ENCODE measurements around the gene NPFFR2. TPM values are rescaled to one million over a fixed set of nuclear protein-coding genes. Genes with fewer than 3 reads are reported as not detected.
"Not testable (repeated sequence)": the region's sequence is repeated elsewhere in the genome, so short reads cannot be mapped to it uniquely, and the experiment has no call there.

NPFFR2 gene
- not detected for total RNA-seq

DNA sequence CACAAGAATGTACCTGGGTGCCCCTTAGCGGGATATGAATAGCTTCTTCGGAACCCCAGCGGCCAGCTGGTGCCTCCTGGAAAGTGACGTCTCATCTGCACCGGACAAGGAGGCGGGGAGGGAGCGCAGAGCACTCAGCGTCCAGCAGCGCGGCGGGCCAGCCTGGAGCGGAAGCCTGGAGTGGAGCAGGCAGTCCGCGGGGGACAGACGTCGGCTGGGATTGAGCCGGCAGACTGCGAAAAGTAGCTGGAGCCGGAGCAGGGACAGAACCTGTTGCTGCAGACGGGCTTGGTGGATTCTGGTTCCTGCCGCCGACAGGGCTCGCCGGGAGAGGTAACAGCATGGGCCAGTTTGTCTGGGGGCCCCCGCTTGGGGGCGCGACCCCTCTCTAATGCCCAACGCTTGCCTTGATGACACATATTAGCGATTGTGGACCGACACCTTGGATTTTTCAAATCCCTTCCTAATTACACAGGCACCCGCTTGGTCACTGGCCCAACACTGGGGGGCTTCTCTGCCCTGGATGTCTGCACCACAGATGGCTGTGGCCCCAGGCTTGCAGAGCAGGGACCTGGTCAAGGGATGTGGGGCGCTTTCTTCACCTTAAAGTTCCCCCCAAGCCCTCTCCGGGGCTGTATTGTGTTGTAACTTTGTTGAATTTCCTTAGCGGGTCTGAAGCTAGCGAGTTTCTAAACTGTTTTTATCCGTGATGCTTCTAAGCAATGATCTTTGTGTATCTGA is at the start of gene NPFFR2:
NPFFR2 (plus strand) TSS at position 133 of the 741 bp plus-strand sequence. CDS start 96,592 bp downstream, outside the sequence.
- peak; percentile 9 for DNase-seq

DNA sequence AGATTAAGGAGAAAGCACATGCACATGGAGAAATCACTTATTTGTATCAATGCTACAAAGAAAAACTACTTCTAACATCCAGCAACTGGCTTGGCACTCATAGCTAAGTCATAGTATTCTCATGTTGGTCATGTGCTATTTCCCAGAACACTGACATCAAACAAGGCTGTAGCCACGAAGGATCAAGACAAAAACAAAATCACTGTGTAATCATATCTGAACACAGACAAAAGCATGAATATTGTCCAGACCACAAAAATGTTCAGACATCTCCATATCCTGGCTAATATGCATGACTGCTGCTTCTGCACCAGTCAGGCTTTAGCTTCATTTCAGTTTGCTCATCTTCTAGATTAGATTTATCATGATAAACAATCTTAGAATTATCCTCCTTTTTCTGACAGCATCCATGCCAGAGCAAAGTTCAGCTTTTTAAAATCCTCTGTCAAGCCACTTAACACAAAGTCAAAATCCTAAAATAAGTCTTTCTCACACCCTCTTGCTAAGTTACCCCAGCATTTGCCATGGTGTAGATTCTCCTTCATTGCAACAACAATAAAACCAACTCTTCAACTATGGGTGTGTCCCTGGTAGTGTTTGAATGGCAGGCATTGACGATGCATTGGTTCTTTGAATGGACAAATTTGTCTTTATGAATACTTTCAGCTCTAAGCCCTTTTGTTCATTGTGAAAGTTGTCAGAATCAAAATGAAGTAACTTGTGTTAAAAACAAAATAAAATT is 39.1 kb upstream of the NPFFR2 start:
- no peak for DNase-seq

DNA sequence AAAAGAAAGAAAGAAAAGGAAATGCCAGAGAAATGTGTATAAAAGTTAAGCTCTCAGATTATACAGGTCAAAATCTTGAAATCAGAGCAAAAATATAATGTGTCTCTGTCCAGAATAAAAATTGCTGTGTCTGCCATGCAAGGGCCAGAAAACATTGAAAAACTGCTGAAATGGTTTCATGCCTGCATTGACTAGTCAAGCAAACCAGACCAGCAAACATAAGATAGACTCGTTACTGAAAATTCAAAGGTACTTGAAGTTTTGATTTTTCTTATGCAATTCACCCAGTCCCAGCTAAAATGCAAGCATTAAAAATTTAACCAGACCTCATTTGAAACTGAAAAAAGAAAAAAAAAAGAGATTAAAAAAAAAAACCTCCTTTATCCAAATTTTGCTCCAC is 37.2 kb upstream of the NPFFR2 start:
- DNase-seq = no peak

DNA sequence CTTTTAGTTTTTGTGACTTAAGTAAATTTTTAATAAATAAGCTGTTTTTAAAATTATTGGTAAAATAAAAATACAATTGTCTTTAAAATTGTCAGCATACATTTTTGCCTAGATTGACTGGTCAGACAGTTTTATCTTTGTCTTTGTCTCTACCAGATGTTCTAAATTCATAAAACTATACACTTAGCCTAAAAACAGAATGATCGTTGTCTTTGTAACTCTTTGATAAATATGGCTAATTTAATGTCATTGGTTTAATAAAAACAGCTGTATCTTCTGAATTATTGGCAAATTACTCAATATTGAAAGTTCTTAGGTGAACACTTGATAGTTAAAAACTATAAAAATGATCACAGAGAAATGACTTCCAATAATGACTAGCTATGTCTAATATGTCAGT is 36.5 kb upstream of the NPFFR2 start:
- DNase-seq = no peak

DNA sequence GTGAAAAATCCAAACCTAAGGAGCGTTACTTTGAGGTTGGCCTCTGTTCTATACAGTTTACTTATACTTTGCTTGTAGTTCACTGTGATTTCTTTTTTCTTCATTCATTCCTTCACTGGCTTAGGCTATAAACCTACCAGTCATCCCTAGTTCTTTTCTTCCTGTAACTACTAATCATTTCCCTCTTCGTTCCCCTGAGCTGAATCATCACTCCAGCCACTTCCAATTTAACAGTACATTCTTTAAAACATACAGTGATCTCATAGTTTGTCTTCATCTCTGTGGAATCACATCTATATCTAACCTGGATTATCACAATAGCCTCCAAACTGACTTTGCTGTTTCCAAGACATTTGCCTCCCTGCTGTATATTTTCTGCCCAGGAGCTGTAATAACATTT is 25.2 kb upstream of the NPFFR2 start:
- DNase-seq = no peak

DNA sequence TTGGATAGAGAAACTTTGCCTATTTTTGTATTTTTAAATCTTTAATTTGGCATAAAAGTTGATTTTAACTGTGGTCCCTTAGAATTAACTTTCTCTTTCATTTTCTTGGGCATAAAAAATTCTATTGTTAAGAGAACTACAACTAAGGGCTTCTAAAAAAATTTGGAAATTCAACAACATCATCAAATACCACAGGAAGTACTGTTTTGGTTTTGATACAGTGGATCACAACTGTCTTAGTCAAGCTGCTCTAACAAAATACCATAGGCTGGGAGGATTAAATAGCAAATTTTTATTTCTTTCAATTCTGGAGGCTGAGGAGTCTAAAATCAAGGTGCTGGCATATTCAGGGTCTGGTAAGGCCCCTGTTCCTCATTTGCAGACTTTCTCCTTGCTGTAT is 19.9 kb upstream of the NPFFR2 start:
- DNase-seq = no peak

DNA sequence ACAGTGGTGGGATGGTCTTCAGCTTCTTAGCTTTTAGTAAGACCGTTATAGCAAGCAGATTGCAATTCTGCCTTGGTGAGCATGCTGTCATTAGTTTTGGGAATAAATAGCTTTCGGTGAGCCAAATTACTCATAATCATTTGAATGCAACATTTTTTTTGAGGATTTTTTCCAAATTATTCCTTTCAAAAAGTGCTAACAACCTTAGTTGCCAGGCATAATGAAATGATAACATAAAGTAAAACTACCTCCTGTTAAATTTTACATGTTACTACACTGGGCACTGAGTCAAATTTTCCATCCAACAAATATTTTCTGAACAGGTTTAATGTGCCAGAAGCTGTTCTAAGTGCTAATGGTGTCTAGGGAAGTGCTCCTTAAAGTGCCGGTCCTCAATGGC is 15.8 kb upstream of the NPFFR2 start:
- no peak for DNase-seq

DNA sequence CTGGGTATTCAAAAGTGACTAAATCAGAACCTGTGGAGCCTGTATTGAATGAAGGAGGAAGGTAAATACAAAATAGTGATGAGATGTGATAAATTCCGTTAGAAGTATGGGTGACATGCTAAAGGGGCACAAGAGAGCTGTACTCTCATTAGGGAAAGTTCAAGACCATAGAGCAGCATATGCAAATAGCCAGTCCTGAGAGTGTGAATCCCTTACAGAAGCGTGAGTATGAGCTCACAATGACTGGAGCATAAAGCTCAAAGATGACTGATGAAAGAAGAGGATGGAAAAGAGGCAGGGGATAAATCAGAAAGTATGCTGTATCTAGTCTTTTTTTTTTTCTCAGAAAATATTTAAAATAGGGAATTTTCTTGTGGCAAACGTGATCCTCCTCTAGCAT is 12.1 kb upstream of the NPFFR2 start:
- DNase-seq = no peak

DNA sequence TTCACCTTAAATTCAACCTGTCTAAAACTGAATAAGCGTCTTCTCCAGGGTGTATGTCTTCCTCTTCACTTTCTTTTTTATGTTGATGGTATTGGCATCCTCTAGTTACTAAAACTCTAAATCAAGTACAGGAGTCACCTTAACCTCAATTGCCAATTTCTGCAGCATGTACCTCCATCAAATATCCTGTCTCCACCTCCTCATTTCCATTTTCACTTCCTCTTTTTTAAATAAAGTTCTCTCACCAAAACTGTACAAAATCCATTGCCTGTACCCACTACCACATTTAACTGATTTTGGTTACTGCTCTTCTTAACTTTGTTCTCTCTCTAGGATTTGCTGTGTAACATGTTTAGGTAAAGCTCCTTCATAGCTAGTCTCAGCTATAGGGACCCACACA is 9.2 kb upstream of the NPFFR2 start:
- no peak for DNase-seq

DNA sequence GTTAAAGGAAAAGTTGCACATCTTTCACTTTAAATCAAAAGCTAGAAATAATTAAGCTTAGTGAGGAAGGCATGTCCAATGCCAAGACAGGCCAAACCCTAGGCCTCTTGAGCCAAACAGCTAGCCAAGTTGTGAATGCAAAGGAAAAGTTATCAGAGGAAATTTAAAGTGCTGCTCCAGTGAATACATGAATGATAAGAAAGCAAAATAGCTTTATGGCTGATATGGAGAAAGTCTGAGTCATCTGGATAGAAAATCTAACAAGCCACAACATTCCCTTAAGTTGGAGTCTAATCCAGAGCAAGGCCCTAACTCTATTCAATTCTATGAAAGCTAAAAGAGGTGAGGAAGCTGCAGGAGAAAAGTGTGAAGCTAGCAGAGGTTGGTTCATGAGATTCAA is 23.8 kb downstream of the NPFFR2 start:
- no peak for DNase-seq

DNA sequence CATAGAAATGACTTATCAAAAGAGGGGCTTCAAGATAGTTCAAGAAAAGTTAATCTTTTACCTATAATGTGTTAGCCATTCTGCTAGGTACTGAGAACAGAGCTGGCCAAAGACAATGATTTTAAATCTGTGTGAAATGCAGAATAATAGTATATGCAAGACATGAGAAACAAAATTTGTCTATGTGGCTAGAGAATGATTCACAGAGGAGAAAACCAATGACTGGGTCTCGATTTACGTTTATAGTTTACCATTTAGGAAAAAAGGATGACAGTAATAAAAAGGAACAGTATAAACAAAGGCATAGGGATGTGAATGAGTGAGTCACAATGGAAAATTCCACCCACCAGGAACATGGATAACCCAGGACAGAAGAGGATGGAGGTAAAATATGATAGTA is 31.9 kb downstream of the NPFFR2 start:
- no peak for DNase-seq

DNA sequence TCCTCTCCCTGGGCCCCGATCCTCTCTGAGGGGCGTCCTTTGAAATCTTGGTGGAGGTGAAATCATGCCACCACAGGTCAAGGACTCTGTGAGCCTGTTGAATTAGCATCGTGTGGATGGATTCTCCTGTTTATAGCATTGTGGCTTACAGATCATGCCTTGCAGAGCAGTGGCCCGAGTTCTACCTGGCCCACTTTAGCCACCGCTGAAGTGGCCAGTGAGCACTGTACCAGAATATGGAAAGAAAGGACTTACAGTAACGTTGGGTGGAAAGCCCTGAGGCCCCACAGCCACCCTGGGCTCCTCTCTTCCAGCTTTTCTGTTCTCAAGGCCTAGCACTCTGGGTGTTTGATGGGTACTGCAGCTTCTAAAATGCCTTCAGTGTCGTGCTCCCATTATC is 35.3 kb downstream of the NPFFR2 start:
- DNase-seq = no peak

DNA sequence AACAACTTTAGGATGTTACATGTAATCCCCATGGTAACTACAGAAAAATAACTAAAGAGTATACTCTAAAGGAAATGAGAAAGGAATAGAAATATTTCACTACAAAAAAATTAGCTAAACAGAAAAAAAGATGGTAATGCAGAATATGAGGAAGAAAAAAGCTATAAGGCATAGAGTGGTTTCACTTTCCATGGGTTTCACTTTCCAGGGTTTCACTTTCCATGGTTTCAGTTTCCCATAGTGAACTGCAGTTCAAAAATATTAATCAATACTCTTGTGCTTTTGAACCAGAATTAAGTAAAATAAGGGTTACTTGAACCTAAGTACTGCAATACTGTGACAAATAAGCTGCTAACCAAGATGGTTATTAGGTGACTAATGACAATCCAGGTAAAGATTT is 42.0 kb downstream of the NPFFR2 start:
- DNase-seq = no peak

DNA sequence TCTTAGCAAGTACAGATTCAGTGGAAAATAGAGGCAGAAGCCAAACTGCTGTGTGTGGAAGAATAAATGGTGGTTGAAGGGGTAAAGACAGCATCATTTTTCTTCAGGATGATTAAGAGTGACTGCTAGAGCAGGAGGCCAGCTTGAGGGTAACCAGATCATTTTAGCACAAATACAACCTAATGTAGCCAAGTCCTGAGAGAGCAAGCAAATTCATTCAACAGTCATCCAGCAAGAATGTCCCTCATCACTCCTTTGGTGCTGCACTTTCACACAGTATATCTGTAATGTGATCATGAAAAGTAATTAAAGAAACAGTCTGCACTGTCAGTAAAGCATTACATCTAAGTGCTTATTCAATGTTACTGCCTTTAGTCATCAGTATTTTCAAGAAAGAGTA is 44.8 kb downstream of the NPFFR2 start:
- DNase-seq = no peak

DNA sequence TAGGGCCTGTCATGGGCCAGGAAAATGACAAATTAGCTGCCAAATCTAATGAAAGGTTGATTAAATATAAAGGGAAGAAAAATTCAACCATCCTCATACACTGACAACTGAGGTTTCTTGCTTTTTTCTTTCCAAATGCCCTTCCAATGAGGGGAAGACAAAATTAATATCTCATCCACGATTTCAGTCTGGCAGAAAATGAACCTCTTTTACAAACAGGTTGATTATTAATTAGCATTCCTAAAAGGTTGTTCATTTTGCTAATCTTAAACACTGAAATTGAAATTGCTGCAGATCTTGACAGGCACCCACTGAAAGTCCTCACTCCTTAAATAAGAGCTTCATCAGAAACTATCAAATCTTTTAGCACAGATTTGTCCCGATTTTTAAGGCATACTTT is 45.5 kb downstream of the NPFFR2 start:
- DNase-seq = no peak

DNA sequence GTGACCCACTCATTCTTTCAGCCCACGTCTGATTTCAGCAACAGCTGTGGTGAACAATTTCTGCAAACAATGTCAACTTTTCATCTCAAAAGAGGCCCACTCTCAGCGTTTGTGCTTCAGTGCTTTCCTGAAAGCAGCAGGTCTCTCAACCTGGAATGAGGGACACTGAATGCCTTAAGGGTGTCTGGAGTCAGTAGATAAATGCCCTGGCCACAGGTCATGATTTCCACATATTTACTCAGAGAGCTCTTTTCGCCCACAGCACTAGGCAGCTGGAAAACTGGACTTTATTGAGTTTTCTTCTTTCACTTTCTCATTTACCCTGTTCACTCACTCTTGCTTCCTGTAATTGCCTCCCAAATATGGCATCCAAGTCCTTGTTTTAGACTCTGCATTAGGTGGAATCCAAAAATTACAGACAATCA is 52.8 kb downstream of the NPFFR2 start:
- DNase-seq = no peak

DNA sequence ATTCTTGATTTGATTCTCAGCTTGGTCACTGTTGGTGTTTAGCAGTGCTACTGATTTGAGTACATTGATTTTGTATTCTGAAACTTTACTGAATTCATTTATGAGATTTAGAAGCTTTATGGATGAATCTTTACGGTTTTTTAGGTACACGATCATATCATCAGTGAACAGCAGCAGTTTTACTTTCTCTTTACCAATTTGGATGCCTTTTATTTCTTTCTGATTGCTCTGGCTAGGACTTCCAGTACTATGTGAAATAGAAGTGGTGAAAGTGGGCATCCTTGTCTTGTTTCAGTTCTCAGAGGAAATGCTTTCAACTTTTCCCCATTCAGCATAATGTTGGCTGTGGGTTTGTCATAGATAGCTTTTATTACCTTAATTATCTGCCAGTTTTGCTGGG is 58.8 kb downstream of the NPFFR2 start:
- not testable (repeated sequence) for DNase-seq

DNA sequence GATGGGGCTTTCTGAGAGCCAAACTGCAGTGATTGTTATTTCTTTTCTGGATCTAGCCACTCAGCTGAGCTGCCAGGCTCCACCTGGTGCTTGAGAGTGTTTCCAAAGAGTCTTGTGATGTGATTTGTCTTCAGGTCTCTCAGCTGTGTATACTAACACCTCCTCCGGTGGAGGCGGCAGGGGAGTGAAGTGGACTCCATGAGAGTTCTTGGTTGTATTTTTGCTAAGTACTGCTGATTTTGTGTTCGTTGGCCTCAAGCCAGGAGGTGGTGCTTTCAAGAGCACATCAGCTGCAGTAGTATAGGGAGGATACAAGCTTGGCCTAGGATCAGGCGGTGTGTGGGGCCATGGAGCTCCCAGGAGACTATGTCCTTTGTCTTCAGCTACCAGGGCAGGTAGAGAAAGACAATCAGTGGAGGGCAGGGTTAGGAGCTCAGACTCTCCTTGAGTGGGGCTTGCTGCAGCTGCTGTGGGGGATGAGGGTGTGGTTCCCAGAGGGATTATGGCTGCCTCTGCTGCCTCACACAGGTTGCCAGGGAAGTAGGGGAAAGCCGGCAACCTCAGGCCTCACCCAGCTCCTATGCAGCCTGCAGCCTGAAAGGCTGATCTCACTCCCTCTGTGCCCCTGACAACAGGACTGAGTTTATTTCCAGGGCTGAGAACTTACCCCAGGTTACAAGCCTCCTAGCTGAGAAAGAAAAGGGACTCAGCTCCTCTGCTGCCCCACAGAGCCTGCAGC is 62.4 kb downstream of the NPFFR2 start:
- no peak for DNase-seq

DNA sequence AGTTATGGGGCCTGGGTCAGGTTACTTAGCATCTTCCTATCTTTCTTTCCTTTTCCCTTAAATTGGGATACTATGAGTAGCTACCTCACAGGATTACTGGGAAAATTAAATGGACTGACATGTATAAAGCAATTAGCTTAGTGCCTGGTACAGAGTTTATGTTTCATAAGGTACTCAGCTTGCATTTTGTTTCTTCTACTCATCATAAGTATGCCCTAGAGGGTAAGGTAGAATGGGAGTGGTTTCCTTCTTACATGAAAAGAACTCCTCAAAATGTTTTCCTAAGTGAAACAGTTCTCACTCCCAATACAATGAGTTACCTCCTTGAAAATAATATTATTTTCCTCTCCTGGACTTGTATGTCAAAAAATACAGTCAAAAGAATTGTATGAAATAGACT is 75.7 kb downstream of the NPFFR2 start:
- no peak for DNase-seq

DNA sequence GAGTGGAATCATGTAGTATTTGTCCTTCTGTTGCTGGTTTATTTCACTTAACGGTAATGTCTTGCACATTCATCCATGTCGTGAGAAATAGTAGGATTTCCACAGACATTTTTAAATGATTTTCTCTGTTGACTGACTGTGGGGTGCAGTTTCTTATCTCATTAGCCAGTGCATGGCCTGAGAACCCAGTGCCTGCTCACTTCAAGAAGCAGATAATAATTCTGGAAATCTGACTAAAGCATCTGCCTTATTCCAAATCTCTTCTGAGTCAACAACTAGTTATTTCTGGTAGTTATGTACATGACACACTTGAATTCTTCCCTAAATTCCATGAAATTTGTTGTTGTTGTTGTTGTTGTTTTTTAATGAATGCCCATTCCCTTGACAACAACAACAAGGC is 77.6 kb downstream of the NPFFR2 start:
- no peak for DNase-seq

DNA sequence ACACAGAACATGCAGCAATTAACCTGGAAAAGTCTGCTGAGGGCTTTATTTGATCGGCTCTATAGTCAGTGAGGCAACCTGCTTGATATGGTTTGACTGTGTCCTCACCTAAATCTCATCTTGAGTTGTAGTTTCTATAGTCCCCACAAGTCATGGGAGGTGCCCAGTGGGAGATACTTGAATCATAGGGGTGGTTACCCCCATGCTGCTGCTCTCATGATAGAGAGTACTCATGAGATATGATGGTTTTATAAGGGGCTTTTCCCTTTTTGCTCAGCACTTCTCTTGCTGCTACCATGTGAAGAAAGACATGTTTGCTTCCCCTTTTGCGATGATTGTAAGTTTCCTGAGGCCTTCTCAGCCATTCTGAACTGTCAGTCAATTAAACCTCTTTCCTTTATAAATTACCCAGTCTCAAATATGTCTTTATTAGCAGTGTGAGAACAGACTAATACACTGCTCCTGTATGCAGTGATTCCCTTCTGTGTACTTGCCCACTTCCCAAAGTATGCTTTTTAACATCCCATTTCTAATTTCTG is 78.2 kb downstream of the NPFFR2 start:
- DNase-seq = no peak

DNA sequence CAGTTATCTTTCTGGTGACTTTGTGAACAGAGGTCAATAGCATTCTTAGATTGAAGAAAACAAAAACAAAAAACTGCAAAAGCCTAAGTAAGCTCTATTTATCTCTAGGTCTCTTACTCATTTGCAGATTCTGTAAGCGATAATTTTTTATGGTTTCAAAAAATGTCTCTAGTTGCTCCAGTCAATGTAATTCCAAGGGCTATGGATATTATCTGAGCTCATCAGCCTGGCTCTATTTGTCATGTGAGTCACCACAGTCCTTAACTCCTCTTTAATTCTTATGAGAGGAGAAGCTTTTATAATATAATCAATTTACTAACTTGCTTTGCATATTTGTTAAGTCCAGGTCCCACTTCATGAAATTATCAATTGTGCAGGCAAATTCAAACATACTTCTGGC is 79.1 kb downstream of the NPFFR2 start:
- no peak for DNase-seq

DNA sequence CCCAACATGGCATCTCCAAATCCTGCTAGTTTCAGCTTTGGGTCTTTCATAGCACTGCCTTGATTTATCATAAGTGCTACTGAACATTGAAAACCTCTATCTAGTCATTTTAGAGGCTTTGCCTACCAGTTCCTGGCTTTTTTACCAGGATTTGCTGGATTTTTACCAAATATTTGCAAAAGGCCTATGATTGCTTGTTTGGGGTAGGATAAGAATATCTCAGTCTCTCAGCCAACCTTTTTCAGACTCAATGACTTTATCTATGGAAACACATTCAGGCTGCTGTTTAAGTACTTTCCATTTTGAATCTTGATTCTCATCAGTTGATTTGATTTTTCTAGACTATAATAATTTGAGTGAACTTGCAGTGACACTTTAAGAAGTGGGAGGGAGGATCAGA is 80.1 kb downstream of the NPFFR2 start:
- DNase-seq = no peak

Data from occipital lobe (tissue), 2 donors.